GM18508 (cell line): Measurements from ENCODE around the gene NEU3.
A peak's percentile ranks its signal among the peaks of the same experiment; 100 is the strongest.
"Not testable (repeated sequence)": the region's sequence is repeated elsewhere in the genome, so short reads cannot be mapped to it uniquely, and the experiment has no call there.

Experiments
- ATAC-seq: cut with Tn5 transposase; IDR thresholded peaks from one replicate; pipeline ENCODE4 v1.9.1; 2021; ENCODE audit warnings: moderate number of reproducible peaks; ENCODE audit not compliant: insufficient read depth, unreplicated experiment

NEU3 gene, protein sequence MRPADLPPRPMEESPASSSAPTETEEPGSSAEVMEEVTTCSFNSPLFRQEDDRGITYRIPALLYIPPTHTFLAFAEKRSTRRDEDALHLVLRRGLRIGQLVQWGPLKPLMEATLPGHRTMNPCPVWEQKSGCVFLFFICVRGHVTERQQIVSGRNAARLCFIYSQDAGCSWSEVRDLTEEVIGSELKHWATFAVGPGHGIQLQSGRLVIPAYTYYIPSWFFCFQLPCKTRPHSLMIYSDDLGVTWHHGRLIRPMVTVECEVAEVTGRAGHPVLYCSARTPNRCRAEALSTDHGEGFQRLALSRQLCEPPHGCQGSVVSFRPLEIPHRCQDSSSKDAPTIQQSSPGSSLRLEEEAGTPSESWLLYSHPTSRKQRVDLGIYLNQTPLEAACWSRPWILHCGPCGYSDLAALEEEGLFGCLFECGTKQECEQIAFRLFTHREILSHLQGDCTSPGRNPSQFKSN

DNA sequence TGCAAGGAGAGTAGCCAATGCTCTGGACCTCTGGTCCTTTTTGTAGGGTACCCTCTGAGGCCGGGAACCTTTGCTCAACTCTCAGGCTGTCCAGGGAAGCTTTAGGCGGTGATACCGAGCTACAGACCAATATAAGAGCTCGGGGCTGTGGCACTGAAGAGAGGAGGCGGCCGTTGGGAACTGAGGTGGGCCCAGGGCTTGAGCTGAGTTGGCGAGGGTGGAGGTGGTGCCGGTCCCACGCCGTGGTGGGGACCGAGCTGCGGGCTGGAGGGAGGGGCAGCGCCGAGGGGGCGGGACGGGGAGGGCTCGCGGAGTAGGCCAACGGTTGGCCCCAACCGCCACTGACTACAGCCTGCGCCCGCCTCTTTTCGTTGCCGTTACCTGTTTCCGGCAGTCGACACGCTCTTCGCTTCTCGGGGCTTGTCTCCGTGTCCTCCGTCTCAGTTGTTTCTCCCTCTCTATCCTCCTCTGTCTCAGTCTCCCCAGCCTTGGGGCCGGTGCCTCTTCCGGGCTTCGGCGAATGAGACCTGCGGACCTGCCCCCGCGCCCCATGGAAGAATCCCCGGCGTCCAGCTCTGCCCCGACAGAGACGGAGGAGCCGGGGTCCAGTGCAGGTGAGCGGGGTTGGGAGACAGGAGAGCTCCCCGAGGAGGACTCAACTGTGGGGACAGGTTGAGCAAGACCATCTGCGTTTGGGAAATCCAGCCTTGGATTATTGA lies at the start of gene NEU3:
NEU3 (plus strand) TSS at position 393 of the 719 bp plus-strand sequence; CDS start at position 521, 128 bp downstream.
- ATAC-seq, result peak; percentile 61

DNA sequence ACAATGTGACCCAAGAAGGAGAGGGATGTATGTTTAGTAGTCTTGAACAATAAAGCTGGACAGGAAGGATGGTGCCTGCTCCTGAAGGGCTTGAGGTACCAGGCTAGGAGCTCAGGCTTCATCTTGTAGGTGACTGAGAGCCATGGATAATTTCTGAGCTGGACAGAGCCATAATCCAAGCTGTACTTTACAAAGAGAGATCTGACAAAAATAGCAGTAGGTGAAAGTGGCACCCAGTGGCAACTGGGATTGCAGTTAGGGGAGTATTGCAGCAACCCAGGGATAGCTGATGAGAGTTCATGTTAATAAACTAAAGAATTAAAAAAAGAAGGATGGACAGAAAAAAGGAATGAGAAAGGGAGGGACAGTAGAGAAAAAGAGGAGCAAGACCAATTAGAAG lies 47.2 kb upstream of the NEU3 start:
- ATAC-seq, result no peak

DNA sequence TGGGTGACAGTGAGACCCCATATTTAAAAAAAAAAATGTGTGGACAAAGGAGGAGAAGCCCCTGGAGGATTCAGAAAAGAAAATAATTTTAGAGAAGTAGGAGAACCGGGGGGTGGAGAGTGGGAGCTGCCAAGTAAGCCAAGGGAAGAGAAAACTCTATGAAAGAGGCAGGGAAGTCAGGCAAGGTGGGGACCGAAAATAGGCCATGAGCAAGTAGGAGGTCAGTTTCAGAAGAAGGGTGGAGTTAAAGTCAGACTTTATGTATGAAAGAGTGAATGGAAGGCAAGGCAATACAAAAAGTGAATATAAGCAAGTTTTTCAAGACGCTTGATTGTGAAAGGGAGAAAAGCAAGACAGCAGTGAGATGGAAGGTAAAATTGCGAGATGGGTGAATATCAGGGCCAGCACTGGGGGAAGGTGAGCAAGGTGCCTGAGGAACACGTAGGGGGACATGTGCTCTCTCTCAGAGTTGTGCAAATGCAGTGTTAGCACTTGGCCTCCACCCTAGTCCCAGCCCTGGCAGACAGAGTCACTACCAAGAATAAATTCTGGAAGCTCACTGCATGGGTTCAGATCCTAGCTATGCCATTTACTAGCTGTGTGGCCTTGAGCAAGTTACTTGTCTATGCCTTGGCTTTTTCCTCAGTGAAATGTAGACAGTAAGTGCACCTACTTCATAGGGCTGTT lies 46.5 kb upstream of the NEU3 start:
- ATAC-seq, result no peak

DNA sequence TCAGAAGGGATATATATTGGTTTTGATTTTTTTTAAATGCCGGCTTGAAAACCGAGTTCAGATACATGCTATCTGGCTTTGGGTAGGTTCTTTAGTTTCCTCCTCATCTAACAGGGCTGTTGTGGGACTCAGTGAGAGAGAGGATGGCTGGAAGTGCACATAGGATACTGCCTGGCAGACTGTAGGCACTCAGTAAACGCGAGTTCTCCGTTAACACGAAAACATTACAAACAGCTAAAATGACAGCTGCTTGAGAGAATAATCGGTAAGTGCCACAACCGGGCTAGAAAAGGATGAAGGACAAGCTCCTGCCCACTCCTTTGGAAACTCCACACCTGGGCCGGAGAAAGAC lies 40.2 kb upstream of the NEU3 start:
- no peak for ATAC-seq

DNA sequence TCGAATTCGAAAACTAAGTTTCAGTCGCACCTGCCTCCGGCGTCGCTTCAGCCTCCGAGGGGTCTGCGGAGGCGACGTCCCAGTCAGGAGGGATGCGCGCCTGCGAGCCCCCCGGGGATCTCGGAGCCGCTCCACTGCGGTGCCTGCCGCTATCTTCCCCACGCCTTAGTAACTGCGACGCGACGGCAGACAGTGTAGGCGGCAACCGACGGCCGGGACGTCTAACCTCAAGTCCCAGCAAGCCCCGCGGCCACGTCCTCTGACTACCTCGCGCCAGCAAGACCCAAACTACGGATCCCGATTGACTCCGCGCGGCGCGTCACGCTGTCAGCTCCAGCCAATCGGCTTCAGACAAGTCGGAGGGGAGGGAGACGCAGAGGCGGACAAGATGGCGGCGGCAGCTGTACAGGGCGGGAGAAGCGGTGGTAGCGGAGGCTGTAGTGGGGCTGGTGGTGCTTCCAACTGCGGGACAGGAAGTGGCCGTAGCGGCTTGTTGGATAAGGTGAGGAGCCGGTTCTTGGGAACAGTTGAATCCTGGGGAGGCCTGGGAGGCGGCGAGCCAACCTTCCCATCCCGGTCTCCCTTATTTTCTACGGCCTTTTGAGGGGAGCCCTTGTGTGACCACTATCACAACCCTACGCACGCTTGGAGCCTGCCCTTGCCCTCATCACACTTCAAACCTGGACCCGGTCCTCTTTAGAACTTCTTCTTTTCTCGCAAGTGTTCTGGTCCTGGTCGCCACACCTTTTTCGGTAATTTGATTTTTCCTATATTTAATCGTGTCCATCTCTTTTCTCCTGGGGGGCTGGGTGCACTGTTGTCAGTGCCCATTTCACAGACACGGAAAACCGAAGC lies 39.6 kb upstream of the NEU3 start, which contains the start of the genes SPCS2 and XRRA1:
SPCS2 (plus strand) TSS at position 369 of the 855 bp plus-strand sequence; CDS start at position 389, 20 bp downstream.
XRRA1 (minus strand) TSS at position 194 of the 855 bp plus-strand sequence. CDS start 8,213 bp downstream, outside the sequence.
- ATAC-seq, result peak; percentile 80

DNA sequence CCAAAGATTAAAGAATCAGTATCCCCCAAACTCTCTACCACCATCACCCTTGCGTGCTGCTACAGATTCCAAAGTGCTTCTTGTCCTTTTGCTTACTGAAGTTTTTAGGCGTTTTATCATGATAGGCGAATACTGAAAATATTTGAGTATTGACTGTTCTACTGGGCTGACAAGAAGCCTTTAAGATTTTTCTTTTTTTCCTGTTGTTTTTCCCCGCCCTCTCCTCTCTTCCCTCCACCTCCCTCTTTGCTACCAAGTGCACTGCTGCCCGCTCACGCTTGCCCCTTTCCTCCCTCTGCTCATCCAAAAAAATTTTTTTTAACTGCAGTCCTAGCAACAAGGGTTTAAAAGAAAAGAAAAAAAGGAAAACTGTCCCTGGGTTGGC lies 39.0 kb upstream of the NEU3 start:
- ATAC-seq, result no peak

DNA sequence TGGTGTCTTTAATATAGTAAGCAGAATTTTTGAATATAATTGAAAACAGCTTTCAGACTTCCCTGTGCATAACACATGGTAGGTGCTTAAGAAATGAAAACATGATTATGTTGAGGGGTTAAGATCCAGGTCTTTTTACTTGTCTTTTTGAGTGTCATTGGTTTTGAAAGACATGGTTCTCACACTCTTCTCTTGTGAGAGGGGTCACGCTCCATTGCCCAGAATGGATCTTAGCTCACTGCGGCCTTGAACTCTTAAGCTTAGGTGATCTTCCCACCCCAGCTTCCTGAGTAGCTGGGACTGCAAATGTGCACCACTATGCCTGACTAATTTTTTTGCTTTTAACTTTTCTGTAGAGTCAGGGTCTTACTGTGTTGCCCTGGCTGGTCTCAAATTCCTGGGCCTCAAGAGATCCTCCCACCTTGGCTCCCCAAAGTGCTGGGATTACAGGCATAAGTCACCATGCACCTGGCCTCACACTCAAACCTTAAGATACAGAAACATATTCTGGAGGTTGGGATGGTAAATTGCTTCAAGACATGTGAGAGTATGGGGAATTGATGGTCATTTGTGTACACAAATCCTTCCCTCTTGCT lies 38.3 kb upstream of the NEU3 start:
- no peak for ATAC-seq

DNA sequence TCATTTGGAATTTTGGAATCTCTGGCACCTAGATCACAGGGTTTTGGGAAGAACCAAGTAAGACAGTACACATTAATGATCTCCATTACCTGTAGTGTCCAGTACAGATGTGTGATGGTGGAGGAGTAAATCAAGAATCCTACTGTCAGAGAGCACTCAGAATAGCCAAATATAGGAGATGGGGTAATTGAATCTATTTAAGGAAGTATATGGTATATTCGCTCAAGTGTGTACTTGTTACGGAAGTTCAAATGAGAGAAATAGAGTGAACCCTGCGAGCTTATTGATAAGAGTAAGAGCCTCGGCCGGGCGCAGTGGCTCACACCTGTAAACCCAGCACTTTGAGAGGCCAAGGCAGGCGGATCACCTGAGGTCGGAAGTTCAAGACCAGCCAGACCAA lies 37.5 kb upstream of the NEU3 start:
- no peak for ATAC-seq

DNA sequence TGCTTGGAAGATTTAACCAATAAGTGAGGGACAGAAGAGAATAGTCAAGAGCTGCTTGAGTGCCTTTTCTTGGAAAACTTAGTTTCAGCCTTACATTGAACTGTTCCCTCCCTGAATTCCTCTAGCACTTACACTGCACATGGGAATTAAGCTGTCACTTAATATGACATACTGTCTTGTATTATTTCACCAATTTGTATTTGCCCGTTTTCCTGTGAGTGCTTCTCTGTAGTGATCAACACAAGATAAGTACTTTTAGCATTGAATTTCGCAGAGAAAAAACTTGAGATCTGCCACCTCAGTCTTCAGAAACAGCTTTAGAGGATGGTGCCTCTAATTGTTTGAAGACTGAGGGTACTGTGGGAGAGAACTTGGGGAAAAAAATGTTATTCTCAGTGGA lies 36.0 kb upstream of the NEU3 start:
- ATAC-seq, result no peak

DNA sequence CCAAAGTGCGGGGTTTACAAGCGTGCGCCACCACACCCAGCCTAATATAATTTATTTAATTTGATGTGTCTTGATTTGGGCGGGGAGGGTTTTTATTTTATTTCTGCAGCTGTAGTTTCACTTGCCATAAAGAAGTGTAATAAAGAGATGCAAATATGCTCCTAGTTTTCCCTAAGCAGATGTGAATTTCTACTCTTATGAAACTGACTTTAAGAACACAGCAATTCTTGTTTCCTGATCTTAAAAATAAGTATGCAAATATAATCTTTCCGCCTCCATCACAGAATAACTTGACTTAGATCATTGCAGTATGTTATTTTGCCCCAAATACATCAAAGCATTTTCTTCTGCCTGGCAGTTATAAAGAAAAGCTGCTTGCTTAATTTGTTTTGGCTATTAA lies 35.3 kb upstream of the NEU3 start:
- ATAC-seq, result no peak

DNA sequence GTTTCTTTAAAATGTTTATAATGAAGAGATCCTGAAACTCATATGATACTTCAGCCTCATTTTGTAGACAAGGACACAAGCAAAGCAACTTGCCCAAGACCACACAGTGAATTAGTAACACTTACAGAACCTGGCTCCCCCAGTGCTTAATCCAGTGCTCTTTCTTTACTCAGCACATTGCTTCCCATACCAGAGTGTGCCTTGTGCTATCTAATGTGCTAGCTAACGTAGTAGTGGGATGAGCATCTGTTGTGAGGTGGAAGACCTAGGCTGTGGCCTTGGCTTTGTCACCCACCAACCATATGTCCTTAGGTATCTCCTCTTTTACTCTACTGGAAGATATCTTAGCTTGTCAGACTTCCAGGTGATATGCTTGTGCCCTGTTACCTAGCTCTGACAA lies 34.5 kb upstream of the NEU3 start:
- no peak for ATAC-seq

DNA sequence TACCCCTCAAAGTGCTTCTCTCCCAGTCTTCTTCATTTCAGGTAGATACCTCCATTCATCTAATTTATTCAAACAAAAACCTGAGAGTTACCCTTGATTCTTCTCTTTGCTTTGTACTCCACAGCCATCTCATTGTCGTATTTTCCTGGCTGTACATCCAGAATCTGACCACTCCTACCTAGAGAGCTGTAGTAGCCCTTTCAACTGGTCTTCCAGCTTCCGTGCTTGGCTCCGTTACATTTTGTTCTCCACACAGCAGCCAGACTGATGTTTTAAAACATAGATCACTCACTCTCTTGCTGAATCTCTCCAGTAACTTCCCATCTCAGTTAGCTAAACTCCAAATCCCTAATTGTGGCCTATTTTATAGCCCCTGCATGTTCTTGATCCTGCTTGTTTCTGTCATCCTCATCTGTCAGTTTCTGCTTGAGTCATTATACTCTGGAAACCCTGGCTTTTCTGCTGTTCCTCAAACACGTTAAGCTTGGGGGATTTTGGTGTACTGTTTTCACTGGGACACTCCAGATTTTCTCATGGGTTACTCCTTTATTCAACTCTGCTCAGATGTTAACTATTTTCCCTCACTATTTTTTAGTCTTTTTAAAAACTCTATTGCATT lies 32.2 kb upstream of the NEU3 start:
- no peak for ATAC-seq

DNA sequence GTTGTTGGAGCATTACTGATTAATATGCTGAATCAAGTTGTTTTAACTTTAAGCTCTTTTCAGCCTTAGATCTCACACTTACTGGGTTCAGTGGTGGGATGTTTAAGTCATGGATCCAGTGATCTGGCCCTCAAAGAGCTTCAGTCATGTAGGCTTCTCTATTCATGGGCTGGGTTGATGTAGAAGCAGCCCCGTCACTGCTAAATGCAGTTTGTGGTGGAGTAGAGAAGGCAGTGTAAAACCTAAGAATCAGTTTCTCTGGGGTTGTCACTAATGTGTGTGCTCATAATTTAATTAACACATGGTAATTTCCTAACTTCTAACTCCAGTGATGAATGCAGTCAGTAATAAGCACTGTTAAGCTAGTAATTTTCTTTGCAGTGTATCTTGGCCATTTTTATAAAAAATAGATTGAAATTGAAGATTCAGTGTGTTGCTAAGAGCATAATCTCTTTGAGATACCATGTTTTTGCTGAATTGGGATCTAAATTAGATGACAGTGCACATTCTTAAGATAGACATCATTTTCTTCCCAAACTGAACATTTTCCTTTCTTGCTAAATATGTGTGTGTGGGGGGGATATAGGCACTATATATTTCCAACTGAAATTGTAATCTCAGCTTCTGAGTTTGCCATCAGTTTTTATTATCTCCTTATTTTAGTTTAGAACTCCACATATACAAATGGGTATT lies 30.6 kb upstream of the NEU3 start:
- ATAC-seq, result no peak

DNA sequence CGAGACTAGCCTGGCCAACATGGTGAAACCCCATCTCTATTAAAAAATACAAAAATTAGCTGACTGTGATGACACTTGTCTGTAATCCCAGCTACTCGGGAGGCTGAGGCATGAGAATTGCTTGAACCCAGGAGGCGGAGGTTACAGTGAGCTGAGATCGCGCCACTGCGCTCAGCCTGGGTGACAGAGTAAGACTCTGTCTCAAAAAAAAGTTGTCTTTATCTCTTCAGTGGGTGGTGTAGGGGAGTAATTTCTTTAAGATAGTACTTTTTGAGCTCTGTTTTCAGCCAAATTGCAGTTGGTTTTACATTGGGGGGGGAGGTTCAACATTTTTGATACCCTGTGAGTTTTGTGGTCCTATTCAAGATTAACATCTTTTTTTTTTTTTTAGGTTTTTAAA lies 28.6 kb upstream of the NEU3 start:
- ATAC-seq, result not testable (repeated sequence)

DNA sequence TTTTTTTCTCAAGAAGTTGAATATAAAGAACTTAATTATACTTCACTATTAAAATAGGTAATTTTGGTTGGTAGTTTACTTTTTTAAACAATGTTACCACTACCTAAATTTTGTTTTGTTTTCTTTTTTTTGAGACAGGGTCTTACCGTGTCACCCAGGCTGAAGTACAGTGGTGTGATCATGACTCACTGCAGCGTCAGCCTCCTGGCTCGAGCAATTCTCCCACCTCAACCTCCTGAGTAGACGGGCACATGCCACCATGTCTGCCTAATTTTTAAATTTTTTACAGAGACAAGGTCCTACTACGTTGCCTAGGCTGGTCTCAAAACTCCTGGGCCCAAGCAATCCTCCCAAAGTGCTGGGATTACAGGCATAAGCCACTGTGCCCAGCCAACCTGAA lies 22.1 kb upstream of the NEU3 start:
- ATAC-seq, result no peak

DNA sequence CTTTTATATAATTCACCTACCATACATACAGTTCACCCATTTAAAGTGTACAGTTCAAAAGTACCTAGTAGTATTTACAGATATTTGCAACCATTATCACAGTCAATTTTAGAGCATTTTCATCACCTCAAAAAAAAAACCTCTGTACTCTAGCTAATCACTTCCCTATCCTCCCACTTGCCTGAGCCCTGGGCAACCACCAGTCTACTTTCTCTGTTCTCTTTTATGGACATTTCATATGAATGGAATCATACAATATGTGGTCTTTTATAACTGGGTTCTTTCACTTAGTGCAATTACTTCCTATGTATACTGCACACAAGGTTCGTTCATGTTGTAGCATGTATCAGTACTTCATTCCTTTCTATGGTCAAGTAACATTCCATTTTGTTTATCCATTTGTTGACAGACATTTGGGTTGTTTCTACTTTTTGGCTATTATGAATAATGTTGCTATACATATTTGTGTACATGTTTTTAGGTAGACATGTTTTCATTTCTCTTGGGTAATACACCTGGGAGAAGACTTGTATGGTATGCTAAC lies 17.8 kb upstream of the NEU3 start:
- ATAC-seq, result no peak

DNA sequence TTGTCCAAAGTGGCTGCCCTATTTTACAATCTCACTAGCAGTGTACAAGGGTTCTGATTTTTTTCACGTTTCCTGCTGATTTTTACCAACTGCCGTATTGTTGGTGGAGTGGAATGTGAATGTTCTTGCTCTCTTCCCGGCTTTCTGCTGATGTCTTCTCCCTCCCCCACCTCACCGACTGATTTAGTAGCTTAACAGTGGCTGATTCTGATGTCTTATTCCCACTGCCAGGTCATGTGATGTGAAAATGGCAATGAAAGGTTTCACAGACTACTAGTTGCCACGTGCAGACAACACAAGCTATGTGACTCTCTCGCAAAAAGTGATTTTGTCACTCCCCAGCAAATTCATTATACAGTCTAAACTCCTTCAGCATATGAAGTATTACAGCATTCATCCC lies 17.3 kb upstream of the NEU3 start:
- ATAC-seq, result no peak

DNA sequence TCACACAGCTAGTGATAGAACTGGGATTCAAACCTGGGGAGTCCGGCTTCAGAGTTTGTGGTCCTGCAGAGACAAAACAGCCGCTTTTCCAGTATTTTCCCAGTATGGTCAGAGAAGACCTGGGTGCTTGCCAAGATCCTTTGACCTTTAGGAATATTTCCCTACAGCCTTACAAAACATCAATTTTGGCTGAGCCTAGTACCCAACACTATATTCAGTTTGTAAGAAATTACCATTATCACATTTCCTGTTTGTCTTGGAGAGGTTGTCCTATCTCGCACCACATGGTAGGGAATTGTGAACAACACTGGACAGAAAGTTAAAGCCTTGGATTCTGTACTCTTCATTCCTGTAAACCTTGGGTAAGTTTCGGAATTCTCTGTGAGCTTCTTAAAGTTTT lies 10.7 kb upstream of the NEU3 start:
- no peak for ATAC-seq
